HepG2 (cell line): ENCODE data around the gene ATP6V1C2. TPM values are rescaled to one million over a fixed set of nuclear protein-coding genes. Genes with fewer than 3 reads are reported as not detected.
A peak's percentile ranks its signal among the peaks of the same experiment; 100 is the strongest.

Source experiments
- AGO1 ChIP-seq: fragments of 200-400 bp; formaldehyde crosslinking; IDR thresholded peaks from 2 replicates; pipeline ENCODE4 v1.6.1; 2017; ENCODE audit warnings: mild to moderate bottlenecking, low read depth, low read length, moderate library complexity; ENCODE audit not compliant: poor library complexity, severe bottlenecking
- ARNT ChIP-seq: fragments of 450-650 bp; IDR thresholded peaks from 2 replicates; pipeline ENCODE4 v1.6.1; 2017
- CENPT ChIP-seq: sonication (generic); formaldehyde crosslinking; IDR thresholded peaks from 2 replicates; pipeline ENCODE4 v1.8.0; 2022; ENCODE audit warnings: low read depth, mild to moderate bottlenecking, moderate library complexity, missing genetic modification reagents
- CHCHD3 ChIP-seq: sonication (generic); formaldehyde crosslinking; IDR thresholded peaks from 2 replicates; pipeline ENCODE4 v1.8.0; 2022; ENCODE audit warnings: mild to moderate bottlenecking, missing genetic modification reagents, moderate library complexity
- FLYWCH1 ChIP-seq: sonication (generic); formaldehyde crosslinking; IDR thresholded peaks from 2 replicates; pipeline ENCODE4 v1.8.1; 2023; ENCODE audit warnings: mild to moderate bottlenecking, missing genetic modification reagents
- GATAD1 ChIP-seq: IDR thresholded peaks from 2 replicates; pipeline ENCODE4 v1.6.1; 2016; ENCODE audit warnings: missing genetic modification reagents, missing compliant biosample characterization
- GPN1 ChIP-seq: sonication (generic); formaldehyde crosslinking; IDR thresholded peaks from 2 replicates; pipeline ENCODE4 v1.5.1; 2020; ENCODE audit warnings: missing genetic modification reagents, borderline replicate concordance
- HES4 ChIP-seq: sonication (generic); formaldehyde crosslinking; IDR thresholded peaks from 2 replicates; pipeline ENCODE4 v1.9.0; 2021; ENCODE audit warnings: mild to moderate bottlenecking, missing genetic modification reagents, borderline replicate concordance
- KMT2B ChIP-seq: IDR thresholded peaks from 2 replicates; pipeline ENCODE4 v1.6.1; 2016; ENCODE audit warnings: missing genetic modification reagents, missing compliant biosample characterization
- MAF1 ChIP-seq: sonication (generic); formaldehyde crosslinking; IDR thresholded peaks from 2 replicates; pipeline ENCODE4 v1.5.0; 2020; ENCODE audit warnings: missing genetic modification reagents, borderline replicate concordance
- MAX ChIP-seq: IDR thresholded peaks from 2 replicates; pipeline ENCODE4 v1.6.1; 2012; ENCODE audit warnings: inconsistent platforms
- MZF1 ChIP-seq: sonication (generic); formaldehyde crosslinking; IDR thresholded peaks from 2 replicates; pipeline ENCODE4 v1.8.1; 2023; ENCODE audit warnings: mild to moderate bottlenecking, missing genetic modification reagents, borderline replicate concordance
- NRL ChIP-seq: sonication (generic); formaldehyde crosslinking; IDR thresholded peaks from 2 replicates; pipeline ENCODE4 v1.5.0; 2020; ENCODE audit warnings: missing genetic modification reagents, mild to moderate bottlenecking, moderate library complexity, borderline replicate concordance
- PREB ChIP-seq: sonication (generic); formaldehyde crosslinking; IDR thresholded peaks from 2 replicates; pipeline ENCODE4 v1.4.0; 2020; ENCODE audit warnings: missing genetic modification reagents
- RARA ChIP-seq: IDR thresholded peaks from 2 replicates; pipeline ENCODE4 v1.6.1; 2016; ENCODE audit warnings: missing genetic modification reagents, missing compliant biosample characterization
- RFXANK ChIP-seq: IDR thresholded peaks from 2 replicates; pipeline ENCODE4 v1.6.1; 2016
- RORA ChIP-seq: sonication (generic); formaldehyde crosslinking; IDR thresholded peaks from 2 replicates; pipeline ENCODE4 v1.5.0; 2020; ENCODE audit warnings: mild to moderate bottlenecking, missing genetic modification reagents, moderate library complexity
- SALL1 ChIP-seq: sonication (generic); formaldehyde crosslinking; IDR thresholded peaks from 2 replicates; pipeline ENCODE4 v1.8.0; 2022; ENCODE audit warnings: mild to moderate bottlenecking, missing genetic modification reagents
- SATB2 ChIP-seq: sonication (generic); formaldehyde crosslinking; IDR thresholded peaks from 2 replicates; pipeline ENCODE4 v1.5.0; 2020; ENCODE audit warnings: missing genetic modification reagents
- SMARCE1 ChIP-seq: fragments of 450-650 bp; IDR thresholded peaks from 2 replicates; pipeline ENCODE4 v1.6.1; 2017; ENCODE audit warnings: borderline replicate concordance
- ZBTB46 ChIP-seq: sonication (generic); formaldehyde crosslinking; IDR thresholded peaks from 2 replicates; pipeline ENCODE4 v1.4.0; 2020; ENCODE audit warnings: mild to moderate bottlenecking, missing genetic modification reagents, borderline replicate concordance
- ZNF292 ChIP-seq: sonication (generic); formaldehyde crosslinking; IDR thresholded peaks from 2 replicates; pipeline ENCODE4 v1.8.1; 2022; ENCODE audit warnings: mild to moderate bottlenecking, low read depth, missing genetic modification reagents, borderline replicate concordance
- ZNF354B ChIP-seq: sonication (generic); formaldehyde crosslinking; IDR thresholded peaks from 2 replicates; pipeline ENCODE4 v1.8.0; 2022; ENCODE audit warnings: mild to moderate bottlenecking, missing genetic modification reagents
- ZNF382 ChIP-seq: sonication (generic); formaldehyde crosslinking; IDR thresholded peaks from 2 replicates; pipeline ENCODE4 v1.5.0; 2020; ENCODE audit warnings: missing genetic modification reagents, mild to moderate bottlenecking, borderline replicate concordance
- ZNF446 ChIP-seq: sonication (generic); formaldehyde crosslinking; IDR thresholded peaks from 2 replicates; pipeline ENCODE4 v1.5.0; 2020; ENCODE audit warnings: mild to moderate bottlenecking, missing genetic modification reagents
- ZNF570 ChIP-seq: sonication (generic); formaldehyde crosslinking; IDR thresholded peaks from 2 replicates; pipeline ENCODE4 v1.4.0; 2020; ENCODE audit warnings: mild to moderate bottlenecking, missing genetic modification reagents, borderline replicate concordance
- ZNF660 ChIP-seq: sonication (generic); formaldehyde crosslinking; IDR thresholded peaks from 2 replicates; pipeline ENCODE4 v1.5.1; 2020; ENCODE audit warnings: mild to moderate bottlenecking, low read depth, missing genetic modification reagents, borderline replicate concordance
- polyA plus RNA-seq, 8 experiments: library from polyadenylated mRNA; depleted of rRNA in 3 of 8; stranded (reverse) in 7 of 8; unstranded in 1 of 8; fragments of >200 nt; fragmentation: Illumina TruSeq in 4 of 8; extraction: Trizol in 4 of 8; gene quantifications; 2 replicates each; pipeline versions ENCODE4 v1.2.1 to v1.2.3, GENCODE V29; 2011 to 2016; ENCODE audit warnings: low read depth in 4 of 8, missing spikeins in 1 of 8, mixed read lengths in 1 of 8; ENCODE audit not compliant: insufficient read depth in 1 of 8
- total RNA-seq, 5 experiments: library from RNA; depleted of rRNA; stranded (reverse); fragments of >200 nt; fragmentation: Illumina TruSeq; extraction: Trizol; gene quantifications; 2 replicates each; pipeline ENCODE4 v1.2.3, GENCODE V29; 2016; ENCODE audit warnings: low read depth in 1 of 5
- TF ChIP-seq, protein P1 (sequence below): conservative IDR thresholded peaks from 2 replicates; pipeline ENCODE4 v1.6.1; 2018; ENCODE audit warnings: missing genetic modification reagents

ATP6V1C2 gene
- total and polyA plus RNA-seq, 2 of the 13 experiments (the other 11 are each of a cell fraction or from before 2014, with no cell fraction given): 0.04 to 0.29 TPM

DNA sequence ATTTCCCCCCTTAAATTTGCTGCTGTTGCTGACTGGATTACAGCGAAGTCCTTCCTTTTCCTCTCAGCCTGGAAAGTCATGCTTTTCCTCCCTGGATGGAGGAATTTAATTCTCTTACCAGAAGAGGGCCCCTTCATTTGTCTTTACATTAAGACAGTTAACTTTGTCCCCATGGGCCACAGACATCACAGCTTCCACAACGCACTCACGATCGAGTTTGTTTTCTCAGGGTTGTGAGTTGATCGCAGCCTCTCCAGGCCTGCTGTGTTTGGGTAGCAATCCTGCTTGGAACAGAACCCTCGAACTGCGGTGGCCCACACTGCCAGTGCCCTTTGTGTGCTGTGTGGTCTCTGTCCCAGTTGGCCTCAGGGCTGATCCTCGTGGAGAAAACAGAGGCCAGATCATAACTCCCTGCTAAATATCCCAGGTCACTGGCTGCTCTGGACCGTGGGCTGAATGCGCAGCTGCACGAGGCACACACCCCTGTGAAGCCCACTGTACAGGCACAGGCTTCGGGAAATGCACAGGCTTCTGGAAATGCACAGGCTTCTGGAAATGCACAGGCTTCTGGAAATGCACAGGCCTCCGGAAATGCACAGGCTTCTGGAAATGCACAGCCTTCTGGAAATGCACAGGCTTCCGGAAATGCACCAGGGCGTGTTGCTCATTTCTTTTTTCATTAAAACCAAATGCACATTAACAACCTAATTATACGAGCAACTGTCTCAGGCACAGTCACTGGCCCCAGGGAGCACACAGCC lies 93.3 kb downstream of the ATP6V1C2 start (continued):
- TF ChIP-seq NRL (no peak), PREB (no peak), SMARCE1 (no peak), MZF1 (CRISPR knock-in tag) (no peak), ZNF446 (CRISPR knock-in tag) (no peak), RORA (CRISPR knock-in tag) (no peak), ZNF660 (no peak), MAX (peak; percentile 72), KMT2B (CRISPR knock-in tag) (0 out of 2 replicates have a peak, but pooled peaks have one; percentile 16), AGO1 (no peak), RARA (CRISPR knock-in tag) (no peak), FLYWCH1 (CRISPR knock-in tag) (no peak), SATB2 (CRISPR knock-in tag) (no peak), ARNT (no peak), ZBTB46 (CRISPR knock-in tag) (no peak), GPN1 (CRISPR knock-in tag) (no peak), ZNF292 (CRISPR knock-in tag) (peak; percentile 84; the same call in 1 of the 2 replicates), MAF1 (CRISPR knock-in tag) (no peak), CHCHD3 (CRISPR knock-in tag) (no peak), ZNF570 (CRISPR knock-in tag) (no peak), HES4 (no peak), SALL1 (CRISPR knock-in tag) (peak; percentile 52; the same call in 1 of the 2 replicates), CENPT (CRISPR knock-in tag) (no peak), ZNF382 (CRISPR knock-in tag) (no peak), ZNF354B (CRISPR knock-in tag) (no peak), GATAD1 (CRISPR knock-in tag) (no peak), RFXANK (CRISPR knock-in tag) (no peak)
- TF ChIP-seq, protein P1, sequence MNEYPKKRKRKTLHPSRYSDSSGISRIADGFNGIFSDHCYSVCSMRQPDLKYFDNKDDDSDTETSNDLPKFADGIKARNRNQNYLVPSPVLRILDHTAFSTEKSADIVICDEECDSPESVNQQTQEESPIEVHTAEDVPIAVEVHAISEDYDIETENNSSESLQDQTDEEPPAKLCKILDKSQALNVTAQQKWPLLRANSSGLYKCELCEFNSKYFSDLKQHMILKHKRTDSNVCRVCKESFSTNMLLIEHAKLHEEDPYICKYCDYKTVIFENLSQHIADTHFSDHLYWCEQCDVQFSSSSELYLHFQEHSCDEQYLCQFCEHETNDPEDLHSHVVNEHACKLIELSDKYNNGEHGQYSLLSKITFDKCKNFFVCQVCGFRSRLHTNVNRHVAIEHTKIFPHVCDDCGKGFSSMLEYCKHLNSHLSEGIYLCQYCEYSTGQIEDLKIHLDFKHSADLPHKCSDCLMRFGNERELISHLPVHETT (CRISPR knock-in tag): 0 out of 2 replicates have a peak, but pooled peaks have one; percentile 16
